Measurements from ENCODE around the gene EBP. TPM values are rescaled to one million over a fixed set of nuclear protein-coding genes. Genes with fewer than 3 reads are reported as not detected.

The EBP gene
- 130 and 153 TPM in 2 replicates for polyA plus RNA-seq (2014; cell fraction: cytosol; rRNA removed)
- 86.0 and 122 TPM in 2 replicates for polyA plus RNA-seq (2014; cell fraction: nucleus; rRNA removed)

DNA sequence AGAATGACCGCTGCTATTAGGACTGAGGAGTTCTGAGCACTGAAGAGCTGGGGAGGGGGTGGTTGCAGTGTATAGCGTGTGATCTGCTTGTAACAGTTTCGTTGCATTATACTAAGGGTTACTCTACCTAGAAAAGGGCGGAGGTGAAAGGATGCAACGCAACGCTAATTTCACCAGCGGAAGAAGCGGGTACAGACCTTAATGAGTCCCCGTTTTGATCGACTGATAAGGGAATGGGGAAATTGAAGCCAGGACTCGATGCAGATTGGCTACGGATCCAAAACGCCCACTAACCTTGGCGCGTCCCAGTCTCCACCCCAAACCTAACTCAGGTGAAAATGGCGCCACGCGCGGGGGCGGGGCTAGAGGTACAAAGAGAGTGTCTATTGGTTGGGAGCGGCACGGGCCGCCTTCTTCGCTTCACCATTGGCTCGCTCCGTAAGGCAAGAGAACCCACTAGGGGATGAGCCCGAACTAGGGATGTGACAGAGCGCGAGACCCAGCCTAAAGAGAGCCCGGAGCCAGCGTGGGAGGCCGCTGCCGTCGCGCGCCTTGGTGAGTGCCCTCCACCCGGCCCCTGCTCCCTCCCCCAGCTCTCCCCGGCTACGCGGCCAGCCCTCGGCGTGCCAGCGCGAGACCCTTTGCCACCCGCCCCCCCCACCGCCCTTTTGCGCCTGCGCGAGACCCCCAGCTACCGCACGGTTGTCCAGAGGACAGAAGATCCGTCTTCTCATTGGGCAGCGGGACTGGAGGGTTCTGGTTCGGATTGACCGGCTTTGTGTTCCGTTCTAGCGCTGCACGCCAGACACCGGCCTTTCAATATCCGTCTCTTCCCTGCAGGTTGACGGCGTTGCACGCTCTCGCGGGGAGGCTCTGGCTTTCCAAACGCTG is at the start of gene EBP:
Gene EBP, plus strand, starts transcription at position 456 of the 891 bp plus-strand sequence. CDS start 1,964 bp downstream, outside the sequence.
- peak; percentile 94 for DNase-seq (ENCODE audit: low spot score)

- no peak for DNase-seq (ENCODE audit: low spot score)
Observed at GRCh38 chrX:48472225-48472624, 49.4 kb upstream of the EBP start.

- peak; percentile 37 for DNase-seq (ENCODE audit: low spot score)
Observed at GRCh38 chrX:48472851-48473703, 48.5 kb upstream of the EBP start.

- no peak for DNase-seq (ENCODE audit: low spot score)
Observed at GRCh38 chrX:48473704-48473990, 48.0 kb upstream of the EBP start.

DNA sequence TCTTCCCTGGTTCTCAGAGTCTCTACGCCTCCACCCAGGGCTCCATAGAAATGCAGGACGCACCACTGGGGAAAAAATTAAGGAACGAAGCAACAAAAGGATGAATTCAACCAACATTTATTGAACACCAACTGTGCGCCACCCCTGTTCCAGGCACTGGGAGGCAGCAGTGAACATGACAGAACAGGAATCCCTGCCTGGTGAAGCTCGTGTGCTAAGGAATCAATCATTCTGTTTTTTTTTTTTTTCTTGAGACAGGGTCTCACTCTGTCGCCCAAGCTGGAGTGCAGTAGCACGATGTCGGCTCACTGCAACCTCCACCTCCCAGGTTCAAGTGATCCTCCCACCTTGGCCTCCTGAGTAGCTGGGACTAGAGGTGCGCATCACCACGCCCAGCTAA is 47.5 kb upstream of the EBP start:
- no peak for DNase-seq (ENCODE audit: low spot score)

GRCh38 chrX:48474581-48474980 is 47.0 kb upstream of the EBP start:
- no peak for DNase-seq (ENCODE audit: low spot score)

DNA sequence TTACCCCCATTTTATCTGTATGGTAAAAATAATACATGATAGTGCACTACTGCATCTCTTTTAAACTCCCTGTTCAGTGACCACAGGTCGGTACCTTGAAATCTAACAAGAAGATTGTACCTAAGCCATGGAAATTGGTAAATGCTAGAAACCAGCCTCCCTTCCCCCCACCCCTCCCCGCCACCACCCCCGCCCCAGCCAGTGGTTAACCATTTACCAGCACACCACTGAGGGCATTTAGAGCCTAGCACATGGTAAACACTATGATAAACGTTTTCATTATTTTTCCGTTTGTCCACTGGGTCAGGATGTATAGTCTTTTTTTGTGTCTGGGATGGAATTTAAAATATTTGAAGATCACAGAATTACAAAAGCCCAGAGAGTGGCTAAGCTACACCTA is 46.3 kb upstream of the EBP start:
- DNase-seq (ENCODE audit: low spot score) = no peak

DNA sequence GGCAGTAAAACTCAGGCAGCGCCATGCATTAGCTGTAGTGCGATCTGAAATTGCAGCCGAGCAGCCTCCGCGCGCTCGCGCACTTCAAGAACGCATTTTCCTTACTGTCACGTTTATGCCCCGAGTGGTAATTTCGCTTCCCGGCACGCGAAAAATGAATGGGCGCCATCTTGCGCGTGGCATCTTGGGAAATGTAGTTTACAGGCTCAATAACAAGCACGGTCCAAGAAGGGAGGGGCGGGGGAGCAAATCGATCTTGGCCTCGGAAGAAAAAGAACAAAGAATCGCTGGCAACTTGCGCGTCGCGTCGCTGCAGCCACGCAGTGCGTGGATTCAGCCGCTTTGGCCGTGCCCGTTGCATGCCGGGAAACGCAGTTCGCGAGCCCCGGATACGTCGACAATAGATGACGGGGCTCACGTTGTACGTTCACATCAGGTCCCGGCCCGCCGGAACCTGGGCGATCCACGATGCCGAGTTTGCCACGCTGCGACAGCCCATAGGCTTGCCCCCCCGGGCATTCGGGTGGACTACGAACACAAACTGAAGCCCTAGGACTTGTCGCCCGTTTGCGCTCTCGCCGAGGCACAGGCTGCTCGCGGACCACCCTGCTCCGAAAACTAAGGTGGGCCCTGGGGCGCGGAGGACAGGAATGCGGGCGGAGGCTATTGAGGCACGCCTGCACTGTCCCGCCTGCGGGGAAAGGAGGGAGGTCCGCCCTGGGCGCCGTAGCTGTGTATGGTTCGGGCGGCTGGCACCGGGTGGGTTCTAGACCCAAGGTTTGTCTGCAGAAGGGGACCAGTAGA is 45.6 kb upstream of the EBP start, which contains the start of gene FTSJ1:
Gene FTSJ1, plus strand, starts transcription at position 426 of the 804 bp plus-strand sequence. CDS start 1,849 bp downstream, outside the sequence.
- peak; percentile 90 for DNase-seq (ENCODE audit: low spot score)

DNA sequence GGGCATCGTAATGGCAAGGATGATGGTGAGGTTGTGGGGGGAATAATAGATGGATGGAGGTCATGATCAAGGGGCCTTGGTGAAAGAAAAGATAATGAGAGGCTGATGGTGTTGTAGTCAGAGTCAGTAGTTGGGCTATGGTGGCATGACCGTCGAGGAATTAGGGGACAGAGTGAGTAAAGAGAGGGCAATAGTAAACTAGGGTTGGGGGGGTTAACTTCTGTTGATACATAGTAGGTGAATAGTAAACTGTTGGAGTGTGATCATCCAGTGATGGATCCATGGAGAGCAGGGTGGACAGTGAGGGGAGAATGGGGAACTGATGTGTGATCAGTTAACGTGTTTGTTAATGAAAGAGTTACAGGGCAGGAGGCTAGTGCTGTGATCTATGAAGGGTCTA is 44.7 kb upstream of the EBP start:
- no peak for DNase-seq (ENCODE audit: low spot score)

DNA sequence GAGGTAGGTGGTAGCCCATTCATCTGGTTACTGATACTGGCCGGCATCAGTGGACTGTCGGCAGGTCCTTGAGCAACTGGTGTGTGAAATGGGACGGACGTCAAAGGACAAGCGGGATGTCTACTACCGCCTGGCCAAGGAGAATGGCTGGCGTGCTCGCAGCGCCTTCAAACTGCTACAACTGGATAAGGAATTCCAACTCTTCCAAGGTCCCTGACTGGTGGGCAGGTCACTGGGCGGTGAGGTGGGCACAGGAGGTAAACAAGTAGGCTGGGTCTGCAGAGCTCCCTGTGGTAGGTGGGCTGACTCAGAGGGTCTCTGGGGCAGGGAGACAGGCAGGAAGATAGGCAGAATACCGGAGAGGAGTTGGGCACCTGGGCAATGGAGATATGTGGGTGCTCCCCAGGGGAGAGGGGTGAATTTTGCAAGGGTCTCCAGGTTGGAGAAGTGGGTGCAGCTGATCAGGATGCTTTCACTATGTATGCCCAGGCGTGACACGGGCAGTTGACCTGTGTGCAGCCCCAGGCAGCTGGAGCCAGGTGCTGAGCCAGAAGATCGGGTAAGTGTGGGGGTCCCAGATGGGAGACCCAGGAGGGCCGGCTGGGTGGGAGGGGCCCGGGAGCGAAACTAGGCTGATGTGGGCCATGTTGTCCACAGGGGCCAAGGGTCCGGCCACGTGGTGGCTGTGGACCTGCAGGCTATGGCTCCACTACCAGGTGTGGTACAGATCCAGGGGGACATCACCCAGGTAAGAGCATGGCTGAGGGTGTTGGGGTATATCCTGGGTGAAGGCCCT is 43.5 kb upstream of the EBP start:
- no peak for DNase-seq (ENCODE audit: low spot score)

- DNase-seq (ENCODE audit: low spot score) = no peak
Observed at GRCh38 chrX:48478806-48479205, 42.8 kb upstream of the EBP start.

DNA sequence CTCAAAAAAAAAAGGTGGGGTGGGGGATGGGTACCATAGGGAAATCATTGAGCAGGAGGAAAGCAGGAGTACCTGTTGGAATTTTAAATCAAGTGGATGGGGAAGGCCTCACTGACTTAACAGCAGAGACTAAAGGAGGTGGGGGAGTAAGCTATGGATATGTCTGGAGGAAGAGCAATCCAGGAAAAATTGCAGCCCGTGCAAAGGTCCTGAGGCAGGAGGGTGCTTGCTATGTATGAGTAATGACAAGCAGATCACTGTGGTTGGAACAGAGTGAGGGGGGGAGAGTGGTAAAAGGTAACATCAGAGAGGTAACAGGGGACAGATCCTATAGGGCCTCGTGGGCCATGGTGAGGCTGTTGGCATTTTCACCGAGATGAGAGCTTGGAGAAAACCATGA is 41.5 kb upstream of the EBP start:
- DNase-seq (ENCODE audit: low spot score) = no peak

- DNase-seq (ENCODE audit: low spot score) = no peak
Observed at GRCh38 chrX:48480583-48480982, 41.0 kb upstream of the EBP start.

- no peak for DNase-seq (ENCODE audit: low spot score)
Observed at GRCh38 chrX:48482526-48482925, 39.1 kb upstream of the EBP start.

DNA sequence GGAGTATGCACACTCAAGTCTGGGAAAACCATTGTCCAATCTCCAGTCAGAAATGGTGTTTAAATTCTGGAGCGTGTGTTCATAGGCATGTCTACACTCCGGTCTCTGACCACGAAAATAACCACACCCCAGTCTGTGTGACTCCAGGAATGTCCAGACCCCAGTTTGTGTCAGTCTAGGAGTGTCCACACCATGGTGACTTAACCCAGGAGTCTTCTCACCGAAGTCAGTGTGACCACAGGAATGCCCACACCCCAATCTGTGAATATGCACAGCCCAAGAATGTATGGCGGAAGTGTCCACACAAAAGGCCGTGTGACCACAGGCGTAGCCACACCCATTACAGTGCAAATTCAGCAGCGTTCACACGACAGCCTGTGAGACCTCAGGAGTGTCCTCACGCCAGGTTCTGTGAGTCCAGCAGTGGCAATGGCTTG is 34.2 kb upstream of the EBP start:
- DNase-seq (ENCODE audit: low spot score) = no peak

- DNase-seq (ENCODE audit: low spot score) = no peak
Observed at GRCh38 chrX:48488034-48488433, 33.6 kb upstream of the EBP start.

DNA sequence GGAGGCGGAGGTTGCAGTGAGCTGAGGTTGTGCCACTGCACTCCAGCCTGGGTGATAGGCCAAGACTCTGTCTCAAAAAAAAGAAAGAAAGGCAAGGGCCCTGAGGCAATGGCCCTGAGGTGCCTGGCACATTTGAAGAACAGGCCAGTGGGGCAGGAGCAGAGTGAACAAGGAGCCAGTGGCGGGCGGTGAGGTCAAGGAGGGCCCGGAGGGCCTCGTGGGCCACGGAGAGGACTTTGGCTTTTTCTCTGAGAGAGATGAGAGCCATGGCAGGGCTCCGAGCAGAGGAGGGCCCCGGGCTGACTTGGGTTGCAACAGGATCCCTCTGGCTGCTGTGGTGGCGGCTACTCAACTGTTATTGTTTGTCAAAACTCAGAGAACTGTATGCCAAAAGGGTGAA is 32.3 kb upstream of the EBP start:
- DNase-seq (ENCODE audit: low spot score) = no peak

DNA sequence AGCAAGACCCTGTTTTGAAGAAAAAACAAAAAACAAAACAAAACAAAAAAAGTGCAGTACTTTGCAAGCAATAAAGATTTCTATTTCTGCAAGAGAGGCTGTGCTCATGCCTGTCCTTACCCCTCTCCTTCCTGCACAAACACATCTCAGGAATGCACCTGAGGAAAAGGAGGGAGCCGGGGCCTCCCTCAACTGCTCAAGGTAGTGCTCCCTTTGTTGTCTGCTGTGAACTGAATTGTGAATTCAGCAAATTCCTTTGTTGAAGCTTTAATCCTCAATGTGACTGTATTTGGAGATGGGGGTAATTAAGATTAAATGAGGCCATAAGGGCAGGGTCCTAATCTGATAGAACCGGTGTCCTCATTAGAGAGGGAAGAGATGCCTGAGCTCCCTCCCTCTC is 31.7 kb upstream of the EBP start:
- DNase-seq (ENCODE audit: low spot score) = no peak

DNA sequence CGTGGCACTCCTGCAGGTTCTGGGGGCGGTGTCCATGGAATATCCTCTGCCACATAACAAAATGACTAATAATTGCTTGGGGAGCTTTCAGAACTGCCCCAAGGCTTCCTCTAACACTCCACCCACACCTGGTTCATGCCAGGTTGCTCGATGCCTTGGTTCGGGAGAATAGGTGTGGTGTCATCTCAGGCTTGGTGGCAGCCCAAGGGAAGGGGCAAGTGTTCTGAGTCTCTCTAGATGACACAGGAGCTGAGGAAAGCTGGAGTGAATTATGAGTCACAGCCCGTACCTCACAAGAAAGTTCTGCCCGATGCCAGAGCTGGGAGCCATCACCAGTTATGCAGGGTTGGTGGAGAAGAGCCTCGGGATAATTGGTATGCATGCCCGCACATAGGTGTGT is 30.9 kb upstream of the EBP start:
- no peak for DNase-seq (ENCODE audit: low spot score)

DNA sequence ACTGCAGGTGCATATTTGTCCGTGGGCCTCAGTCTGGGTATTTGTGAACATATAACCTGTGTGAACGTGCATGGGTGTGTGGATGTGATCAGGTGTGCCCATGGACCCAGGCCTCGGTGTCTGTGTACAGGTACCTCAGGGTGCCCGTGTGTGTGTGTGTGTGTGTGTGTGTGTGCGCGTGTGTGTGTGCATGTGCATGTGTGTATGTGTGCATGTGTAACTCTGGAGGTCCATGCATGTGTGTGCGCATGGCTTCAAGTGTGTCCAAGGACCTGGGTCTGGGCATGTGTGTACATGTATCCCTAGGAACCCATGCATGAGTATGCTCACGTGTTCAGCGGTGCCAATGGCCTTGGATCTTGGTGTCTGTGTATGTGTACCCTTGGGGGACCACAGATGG is 29.8 kb upstream of the EBP start:
- DNase-seq (ENCODE audit: low spot score) = no peak

Measured in SK-N-DZ (cell line).